T-helper 2 cell treated with Interferon-gamma antibody and Interleukin-4, amounts not matched to agents 100 ng/mL and 5 ng/mL, for 36 hours (primary cell): ENCODE data around the gene SEMA3G. TPM values are rescaled to one million over a fixed set of nuclear protein-coding genes. Genes with fewer than 3 reads are reported as not detected.

Experiments
- total RNA-seq: library from RNA; stranded (reverse); gene quantifications from 2 replicates; pipeline ENCODE4 v1.2.3, GENCODE V29; 2022

The SEMA3G gene
- total RNA-seq, 1 donor from 2014 or later, result 0.16 TPM

Other genes with a start within 250 kb of the SEMA3G start
- 74.4 and 77.3 TPM in 2 replicates for gene ALAS1, start 246.9 kb downstream of the SEMA3G start, total RNA-seq
- gene TLR9, start 219.5 kb downstream of the SEMA3G start, total RNA-seq, result 0.25 TPM in 1 of 2 replicates, not detected in the other
- gene TWF2, start 205.9 kb downstream of the SEMA3G start, total RNA-seq, result 107 and 109 TPM in 2 replicates
- 59.5 and 60.2 TPM in 2 replicates for gene PPM1M, start 199.3 kb downstream of the SEMA3G start, total RNA-seq
- gene WDR82, start 166.5 kb downstream of the SEMA3G start, total RNA-seq, result 127 and 129 TPM in 2 replicates
- gene GLYCTK, start 157.3 kb downstream of the SEMA3G start, total RNA-seq, result 21.6 and 22.0 TPM in 2 replicates
- 25.5 and 25.9 TPM in 2 replicates for gene DNAH1, start 128.8 kb downstream of the SEMA3G start, total RNA-seq
- 91.0 and 96.8 TPM in 2 replicates for gene BAP1, start 35.1 kb downstream of the SEMA3G start, total RNA-seq
- gene PHF7, start 34.4 kb downstream of the SEMA3G start, total RNA-seq, result 12.6 and 13.5 TPM in 2 replicates
- 0.23 and 0.27 TPM in 2 replicates for gene TNNC1, start 8.9 kb upstream of the SEMA3G start, total RNA-seq
- gene NISCH, start 10.5 kb upstream of the SEMA3G start, total RNA-seq, result 79.6 and 83.0 TPM in 2 replicates
- 0.05 and 0.09 TPM in 2 replicates for gene STAB1, start 50.2 kb upstream of the SEMA3G start, total RNA-seq
- gene NT5DC2, start 88.8 kb upstream of the SEMA3G start, total RNA-seq, result 43.1 and 44.7 TPM in 2 replicates
- 9.1 and 12.7 TPM in 2 replicates for gene UQCC5, start 91.5 kb upstream of the SEMA3G start, total RNA-seq
- 79.8 and 85.6 TPM in 2 replicates for gene PBRM1, start 240.8 kb upstream of the SEMA3G start, total RNA-seq
- gene GNL3, start 240.9 kb upstream of the SEMA3G start, total RNA-seq, result 118 and 121 TPM in 2 replicates